Brain pericyte (primary cell): Measurements from ENCODE around the gene LRRC53.

ENCODE experiments used
- DNase-seq: peaks from one replicate; pipeline ENCODE4 v3.0.0-alpha.2; 2012; ENCODE audit warnings: low read depth, low spot score

Gene LRRC53

DNA sequence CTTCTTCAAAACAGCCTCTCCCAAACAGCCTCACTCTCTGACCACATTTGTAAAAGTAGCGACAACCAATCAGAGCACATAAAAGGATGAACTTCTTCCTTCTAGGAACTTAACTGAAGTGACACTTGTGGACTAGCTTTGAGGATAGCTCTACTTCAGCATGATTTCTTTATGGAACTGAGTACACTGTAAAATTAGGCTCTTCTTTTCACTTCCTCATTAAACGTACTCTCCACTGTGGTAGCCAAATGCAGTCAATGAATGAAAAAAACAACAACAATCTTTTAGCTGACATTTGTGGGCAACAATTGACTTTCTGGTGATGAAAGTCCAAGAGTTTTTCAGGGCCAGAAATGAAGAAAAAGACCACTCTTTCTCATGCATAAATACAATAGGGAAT is 9.6 kb downstream of the LRRC53 start:
- DNase-seq, result no peak

DNA sequence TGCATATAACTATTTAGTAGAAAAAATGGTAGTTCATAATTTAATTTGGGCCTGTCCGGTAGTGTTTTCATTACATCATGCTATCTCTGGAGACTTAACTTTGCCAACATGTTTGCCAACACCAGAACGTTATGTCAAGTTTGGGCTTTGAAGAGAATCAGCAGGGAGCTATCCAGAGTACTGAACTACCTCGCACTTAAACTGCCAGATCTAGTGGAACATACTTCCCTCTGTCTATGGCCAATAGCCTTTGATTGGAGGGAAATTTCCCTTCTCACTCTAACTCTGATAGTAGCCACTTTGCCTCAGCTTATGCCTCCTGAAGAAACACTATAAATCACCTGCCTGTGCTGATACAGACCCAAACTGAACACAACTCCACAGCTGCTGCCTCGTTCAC is 10.0 kb downstream of the LRRC53 start:
- DNase-seq, result no peak

DNA sequence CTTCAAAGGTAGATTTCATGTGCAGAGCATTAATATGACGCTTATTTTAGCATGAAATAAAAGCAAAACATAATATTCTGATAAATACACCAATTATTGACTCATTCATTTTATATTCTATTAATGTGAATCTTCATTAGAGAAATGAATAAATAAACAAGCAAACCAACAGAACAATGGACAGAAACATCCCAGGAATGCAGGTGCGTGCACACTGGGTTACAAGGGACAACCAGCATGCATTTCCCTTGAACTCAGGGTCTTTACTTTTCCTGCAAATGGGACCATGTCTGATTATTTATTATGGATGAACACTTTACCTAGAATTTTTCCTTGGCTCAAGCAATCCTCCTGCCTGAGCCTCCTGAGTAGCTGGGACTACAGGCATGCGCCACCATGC is 13.5 kb downstream of the LRRC53 start:
- no peak for DNase-seq

DNA sequence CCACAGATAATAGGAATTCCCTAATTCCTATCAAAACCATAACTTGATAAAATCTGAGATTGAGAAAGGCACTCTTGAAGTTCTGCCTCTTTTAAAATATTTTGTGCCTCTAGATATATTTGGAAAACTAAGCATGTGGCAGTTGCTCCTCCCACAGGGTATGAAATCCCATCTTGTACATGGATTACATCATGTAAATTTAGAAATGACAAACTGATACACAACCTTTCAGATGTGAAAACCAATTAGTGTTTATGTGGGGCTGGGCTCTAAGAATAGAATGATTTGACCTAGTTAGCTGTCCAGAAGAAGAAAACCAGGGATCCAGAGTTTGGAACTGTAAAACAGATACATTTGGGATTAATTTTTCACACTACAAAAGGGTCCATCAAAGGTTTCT is 15.7 kb downstream of the LRRC53 start:
- no peak for DNase-seq

DNA sequence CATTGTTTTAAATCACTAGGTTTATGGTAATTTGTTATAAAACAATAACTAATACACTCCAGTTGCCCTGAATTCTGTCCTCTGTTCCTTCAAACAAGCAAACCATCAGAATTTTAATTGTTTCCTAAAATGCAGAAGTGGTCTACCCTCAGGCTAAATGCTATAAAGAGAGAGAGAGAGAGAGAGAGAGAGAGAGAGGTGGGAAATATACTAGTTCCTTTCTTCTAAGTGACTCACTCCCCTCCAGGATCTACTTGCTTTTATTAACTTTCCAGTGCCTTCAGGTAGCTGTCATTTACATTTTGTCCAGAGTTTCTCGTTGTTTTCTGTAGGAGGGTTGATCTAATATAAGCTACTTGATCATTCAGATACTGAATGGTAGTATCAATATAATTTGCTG is 26.4 kb downstream of the LRRC53 start:
- no peak for DNase-seq

DNA sequence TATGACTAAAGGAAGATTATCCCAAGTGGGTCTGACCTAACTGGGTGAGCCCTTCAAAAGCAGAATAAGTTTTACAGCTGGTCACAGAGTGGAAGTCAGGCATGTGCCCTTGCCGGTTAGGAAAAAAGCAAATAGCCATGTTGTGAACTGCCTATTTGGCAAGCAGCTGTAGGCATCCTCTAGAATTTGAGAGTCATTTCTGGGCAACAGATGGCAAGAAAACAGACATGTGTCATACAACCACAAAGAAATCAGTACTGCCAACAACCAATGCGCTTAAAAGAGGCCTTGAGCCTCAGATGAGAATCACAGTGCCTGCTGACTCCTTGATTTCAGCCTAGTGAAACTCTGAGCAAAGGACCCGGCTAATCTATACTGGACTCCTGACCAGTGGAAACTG is 26.8 kb downstream of the LRRC53 start:
- no peak for DNase-seq

DNA sequence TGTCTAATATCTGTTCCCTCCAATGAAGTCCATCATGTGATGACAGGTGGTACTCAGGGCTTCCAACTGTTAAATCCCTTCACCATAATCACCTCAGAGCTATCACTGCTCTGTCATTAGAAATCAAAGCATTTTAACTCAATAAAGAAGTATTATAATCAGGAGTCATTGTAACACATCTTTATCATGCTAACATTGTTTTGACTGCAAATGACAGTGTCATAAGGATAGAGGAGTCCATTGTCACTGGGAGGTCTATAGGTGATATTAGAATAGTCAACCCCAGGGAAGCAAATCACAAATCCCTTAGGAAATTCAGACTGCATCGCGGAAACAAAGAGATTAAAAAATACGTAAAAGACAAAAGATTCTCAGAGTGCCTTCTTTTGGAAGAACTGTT is 30.8 kb downstream of the LRRC53 start:
- no peak for DNase-seq

DNA sequence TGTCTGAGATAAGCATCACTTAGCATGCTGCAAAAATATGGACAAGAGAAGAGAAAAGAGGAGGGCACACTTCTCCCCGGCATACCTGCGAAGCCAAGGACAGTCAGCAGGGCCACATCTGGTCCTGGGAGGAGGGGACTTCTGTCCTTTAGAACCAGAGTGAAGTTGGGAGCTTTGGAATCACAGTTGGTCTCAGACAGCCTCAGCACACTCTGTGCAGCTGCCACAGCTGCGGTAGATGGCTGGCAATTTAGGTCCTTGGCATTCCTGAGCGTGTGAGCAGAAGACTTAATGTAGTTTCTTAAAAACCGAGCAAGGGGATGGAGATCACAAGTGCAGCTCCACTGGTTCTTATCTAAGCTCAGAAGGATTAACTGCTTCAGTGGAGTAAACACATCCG is 32.3 kb downstream of the LRRC53 start:
- DNase-seq, result no peak

DNA sequence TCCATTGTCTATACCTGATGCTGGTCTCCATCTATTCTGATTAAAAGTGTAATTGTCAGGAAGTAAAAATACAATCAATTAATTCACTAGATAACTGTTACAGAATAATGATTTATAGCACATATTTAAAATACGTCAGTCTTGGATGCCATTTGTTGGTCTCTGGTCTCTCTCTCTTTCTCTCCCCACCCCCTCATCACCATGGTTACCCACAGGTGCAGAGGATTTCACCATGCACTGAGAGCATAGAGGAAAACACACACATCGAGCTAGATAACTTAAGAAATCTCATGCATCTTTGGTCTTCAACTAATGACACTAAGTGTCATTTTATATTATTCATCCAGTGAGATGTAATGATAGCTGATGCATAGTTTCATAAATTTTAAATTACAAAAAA is 33.4 kb downstream of the LRRC53 start:
- DNase-seq, result no peak

DNA sequence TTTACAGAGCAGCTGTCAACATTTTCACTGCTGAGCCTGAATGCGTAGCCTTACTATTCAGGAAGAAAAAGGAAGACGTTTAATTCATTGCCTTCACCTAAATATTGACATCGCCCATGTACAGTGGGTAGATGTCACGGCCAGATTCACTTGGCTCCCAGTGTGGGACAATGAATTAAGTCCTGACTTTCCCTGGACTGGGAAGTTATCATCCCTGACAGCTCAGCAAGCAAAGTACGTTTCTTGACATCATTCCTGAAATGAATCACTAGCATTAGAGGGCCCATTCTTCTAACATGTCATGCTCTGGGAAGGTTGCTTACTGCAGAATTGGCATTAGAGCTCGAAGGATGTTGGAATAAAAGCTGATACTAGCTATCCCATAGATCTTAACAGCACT is 37.8 kb downstream of the LRRC53 start:
- no peak for DNase-seq

DNA sequence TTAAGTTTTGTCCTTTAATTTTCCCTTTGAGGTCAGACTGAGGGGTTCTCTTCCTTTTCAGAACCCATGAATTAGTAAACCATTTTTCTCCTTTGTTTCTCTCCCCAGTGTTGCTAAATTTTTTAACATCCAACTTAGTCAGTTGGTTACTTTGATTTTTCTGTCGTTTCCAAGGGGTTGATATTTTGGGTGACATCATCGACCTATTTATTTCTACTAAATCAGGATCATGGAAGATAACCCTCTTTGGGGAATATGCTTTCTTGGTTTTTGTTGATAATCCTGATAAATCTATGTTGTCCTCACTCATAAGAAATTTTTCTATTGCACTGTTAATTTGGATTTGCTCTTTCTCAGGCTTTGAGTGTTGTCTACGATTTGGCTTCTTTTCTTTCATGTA is 40.9 kb downstream of the LRRC53 start:
- DNase-seq, result no peak

DNA sequence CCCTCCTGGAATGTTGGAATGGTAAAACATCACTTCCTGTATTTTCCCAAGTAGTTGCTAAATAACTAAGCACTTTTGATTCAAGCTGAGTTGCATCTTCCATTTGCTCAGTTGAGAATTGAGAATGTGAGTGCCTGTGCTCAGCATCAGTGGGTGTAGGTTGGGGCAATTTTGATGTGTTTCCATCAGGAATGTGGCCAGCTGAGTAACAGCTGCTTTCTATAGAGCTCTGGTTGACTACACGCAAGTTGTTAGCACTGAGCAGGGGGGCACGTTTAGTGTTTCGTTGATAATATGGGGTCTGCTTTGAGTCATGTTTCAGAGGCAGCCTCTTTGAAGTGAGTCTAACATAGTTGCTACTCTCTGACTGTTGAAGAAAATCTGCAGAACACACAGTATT is 41.5 kb downstream of the LRRC53 start:
- DNase-seq, result no peak

DNA sequence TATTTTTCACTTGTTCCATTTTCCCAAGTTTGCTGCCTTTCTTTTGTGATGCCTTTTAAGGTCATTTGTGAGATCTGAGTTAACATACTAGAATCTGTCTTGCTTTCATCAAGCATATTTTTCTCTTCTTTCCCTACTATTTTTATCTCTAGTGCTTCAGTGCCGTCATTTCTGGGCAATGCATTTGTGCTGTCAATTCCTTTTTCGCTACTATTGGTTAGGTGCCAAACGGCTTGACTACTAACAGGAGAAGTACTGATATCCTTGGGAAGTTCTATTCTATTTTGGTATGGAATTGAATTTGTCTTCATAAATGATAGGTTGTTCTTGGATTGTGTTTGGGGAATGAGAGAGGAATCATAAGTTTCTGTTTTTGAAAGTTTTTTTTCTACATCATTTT is 42.2 kb downstream of the LRRC53 start:
- DNase-seq, result no peak

DNA sequence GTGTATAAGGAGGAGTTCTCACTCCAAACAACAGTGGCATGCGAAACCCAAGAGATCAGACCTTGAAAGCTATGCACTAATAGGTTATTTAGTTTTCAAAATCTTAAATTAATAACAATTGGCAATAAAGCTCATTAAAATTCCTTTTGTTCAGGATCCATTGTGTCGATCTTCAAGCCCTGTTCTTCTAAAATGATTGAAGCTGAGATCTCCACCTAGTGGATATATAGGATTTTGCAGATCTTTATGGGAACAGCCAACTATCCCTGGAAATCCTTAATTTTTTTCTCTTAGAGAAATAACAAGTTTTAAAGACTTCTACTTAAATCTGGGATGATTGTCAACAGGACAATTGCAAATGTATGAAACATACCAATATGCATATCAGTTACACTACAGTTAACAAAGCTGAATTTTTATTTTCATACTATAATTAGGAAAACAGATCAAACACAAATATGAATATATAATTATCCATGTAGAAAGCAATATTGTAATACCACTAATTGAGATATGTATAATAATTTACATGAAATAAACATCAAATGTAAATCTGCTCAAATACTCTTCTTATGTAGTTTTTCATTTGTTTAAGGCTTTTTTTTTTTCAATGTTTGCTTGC is 43.3 kb downstream of the LRRC53 start:
- peak; percentile 4 for DNase-seq

DNA sequence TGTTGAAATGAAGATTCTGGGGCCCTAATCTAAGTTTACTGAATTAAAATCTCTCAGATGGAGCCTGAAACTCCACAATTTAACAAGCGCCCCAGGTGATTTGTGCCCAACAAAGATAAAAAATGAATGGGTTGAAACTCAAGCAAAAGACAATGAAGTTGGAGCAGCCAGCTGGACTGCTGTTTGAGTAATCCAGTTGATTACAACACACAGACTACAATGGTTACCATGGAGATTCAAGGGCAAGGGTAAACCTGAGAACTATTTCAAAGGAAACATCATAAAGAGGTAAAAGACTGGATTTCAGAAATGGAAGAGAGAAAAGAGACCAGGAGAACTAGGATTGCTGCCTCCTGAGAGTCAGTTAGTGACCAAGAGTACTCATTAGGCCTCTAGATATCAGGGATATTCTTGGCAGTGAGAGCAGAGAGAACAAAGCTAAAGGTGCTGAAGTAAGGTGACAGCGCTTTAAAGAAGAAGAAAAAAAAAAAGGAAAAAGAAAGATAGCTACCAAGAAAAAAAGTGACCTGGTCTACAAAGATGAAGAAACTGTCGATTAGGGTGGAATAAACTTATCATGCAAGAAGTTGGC is 44.5 kb downstream of the LRRC53 start:
- DNase-seq, result no peak

DNA sequence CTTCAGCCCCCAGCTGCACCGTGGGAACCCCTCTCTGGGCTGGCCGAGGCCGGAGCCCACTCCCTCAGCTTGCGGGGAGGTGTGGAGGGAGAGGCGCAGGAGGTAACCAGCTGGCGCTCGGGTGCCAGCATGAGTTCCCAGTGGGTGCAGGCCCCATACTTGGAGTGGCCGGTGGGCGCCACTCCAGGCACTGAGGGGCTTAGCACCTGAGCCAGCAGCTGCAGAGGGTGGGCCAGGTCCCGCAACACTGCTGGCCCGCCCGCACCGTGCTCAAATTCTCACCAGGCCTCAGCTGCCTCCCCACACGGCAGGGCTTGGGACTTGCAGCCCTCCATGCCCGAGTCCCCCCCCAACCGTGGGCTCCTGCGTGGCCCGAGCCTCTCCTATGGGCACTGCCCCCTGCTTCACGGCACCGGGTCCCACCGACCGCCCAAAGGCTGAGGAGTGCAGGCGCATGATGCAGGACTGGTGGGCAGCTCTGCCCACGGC is 47.2 kb downstream of the LRRC53 start:
- no peak for DNase-seq

DNA sequence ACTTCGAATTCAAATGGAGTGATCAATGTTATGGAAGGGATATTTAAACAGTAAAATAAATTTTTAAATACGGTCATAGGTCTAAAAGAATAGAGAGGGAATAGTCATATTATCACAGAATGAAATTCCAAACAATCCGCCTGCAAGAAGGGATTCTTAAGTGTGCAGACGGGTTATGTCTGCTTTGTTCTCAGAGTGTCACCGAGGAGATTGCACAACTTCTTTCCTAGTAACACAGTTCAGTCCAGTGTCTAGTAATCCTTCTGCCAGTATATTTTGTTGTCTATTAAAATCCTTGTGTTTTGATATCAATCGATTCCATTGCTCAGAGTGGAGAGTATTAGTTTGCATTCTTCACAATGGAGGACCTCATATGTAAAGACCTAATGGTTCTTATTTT is 48.4 kb downstream of the LRRC53 start:
- DNase-seq, result no peak

DNA sequence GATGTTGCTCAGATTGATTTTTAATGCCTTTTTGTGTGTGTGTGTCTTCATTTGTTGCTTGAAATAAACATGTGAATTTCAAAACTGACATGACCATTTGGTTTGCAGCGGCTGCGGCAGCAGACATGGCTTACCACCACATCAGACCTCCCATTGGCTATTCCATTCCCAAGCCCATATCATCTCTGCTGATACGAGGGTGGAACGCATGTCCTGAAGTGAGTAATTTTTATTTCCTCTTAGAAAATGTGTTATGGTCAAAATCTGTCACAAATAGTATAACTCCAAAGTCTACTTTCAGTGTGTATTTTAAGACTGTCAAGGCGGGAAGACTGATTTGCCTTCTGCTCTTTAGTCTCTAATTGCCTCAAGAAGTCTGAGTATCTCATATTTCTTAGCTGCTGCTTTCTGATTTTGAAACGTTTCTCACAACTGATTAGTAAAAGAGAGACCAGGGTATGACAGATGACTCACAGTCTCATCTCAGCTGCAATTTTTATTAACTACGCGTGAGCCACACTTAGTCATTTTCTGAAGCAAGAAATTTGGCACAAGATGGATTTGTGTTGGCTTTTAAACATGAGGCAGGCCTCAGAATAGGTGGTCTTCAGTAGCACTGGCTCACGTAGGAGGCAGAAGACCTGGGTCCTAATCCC is 49.0 kb downstream of the LRRC53 start:
- DNase-seq, result no peak

DNA sequence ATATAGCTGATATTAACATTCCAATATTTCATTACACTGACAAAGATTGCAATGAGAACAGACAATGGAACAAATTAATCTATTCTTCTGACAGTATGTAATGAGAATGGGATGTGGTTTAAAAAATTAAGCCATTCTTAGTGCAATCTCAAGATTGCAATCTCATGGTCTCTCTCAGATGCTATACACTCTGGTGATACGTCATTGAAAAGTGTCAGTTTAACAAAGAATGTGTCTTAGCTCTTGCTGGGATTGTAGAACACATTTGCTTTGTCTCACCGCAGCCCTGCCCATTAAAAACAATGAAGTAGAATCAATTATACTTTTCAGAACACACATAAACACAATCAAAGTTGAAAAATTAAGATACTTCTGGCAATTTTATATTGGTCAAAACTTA is 55.2 kb downstream of the LRRC53 start:
- no peak for DNase-seq

DNA sequence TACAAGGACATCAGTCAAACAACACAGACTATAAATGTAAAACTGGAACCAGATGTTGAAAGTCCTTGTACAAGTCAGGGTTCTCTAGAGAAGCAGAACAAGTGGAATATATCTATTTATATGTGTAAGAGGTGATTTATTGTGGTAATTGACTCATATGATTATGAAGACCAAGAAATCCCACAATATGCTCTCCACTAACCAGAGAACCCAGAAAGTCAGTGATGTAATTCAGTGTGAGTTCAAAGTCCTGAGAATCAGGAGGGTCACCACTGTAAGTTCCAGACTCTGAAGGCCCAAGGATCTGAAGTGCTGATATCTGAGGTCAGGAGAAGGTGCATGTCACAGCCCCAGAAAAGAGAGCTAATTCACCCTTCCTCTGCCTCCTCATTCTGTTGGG is 57.0 kb downstream of the LRRC53 start:
- DNase-seq, result no peak

DNA sequence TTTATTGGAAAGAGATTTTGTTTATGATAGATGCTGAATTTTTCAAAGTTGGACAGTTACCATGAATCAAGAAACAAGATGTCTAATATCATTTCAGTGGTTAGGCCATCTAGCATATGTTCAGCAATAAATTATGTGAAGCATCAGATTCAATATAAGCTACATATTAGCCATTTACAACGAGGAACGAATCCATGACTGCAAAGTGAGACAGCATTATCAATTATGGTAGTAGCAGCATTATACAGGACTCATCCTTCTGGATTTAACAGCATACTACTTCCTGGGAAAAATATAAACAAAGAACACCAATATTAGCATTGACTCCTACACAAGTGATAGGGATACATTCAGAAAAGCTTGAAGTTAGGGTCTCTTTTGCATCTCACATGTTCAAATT is 59.1 kb downstream of the LRRC53 start:
- DNase-seq, result no peak

DNA sequence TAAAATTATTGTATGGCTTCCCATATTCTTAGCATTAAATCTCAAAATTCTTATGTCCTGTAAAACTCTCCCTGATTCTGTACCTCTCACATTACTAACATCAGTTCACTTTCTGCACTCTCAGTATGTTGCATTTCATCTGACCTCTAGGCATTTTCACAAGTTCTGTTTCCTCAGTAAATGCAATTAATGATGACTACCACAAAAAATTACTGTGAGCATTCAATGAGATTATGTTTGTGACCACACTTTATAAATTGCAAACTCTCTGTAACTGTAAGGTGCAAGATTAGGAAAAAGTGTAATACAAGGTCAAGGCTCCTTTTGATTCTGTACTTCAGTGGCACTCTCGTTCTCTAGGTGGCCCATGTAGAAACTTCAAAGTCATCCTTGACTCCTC is 60.4 kb downstream of the LRRC53 start:
- DNase-seq, result no peak

DNA sequence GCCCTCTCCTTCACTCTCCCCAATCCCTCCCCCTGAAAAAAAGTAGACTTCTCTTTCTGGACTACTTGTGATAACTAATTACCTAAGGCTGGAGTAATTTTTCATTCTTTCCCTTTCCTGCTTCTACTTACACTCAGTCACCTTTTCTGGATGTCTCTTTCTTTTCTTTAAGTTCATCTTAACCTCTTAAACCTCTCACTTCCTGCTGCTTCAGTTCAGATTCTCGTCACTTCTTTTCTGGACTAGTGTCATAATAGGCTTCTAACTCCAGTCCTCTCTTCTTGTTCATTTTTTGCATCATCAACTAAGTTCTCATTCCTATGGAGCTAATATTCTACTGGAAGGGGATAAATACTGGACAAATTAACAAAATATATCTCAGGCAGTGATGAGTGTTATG is 75.4 kb downstream of the LRRC53 start:
- no peak for DNase-seq
